SK-N-SH (cell line): ENCODE data around the gene LPIN1. TPM values are rescaled to one million over a fixed set of nuclear protein-coding genes. Genes with fewer than 3 reads are reported as not detected.

Experiments
- CTCF ChIA-PET: fragments of 300-600, 350-600 bp; formaldehyde crosslinking; extraction: SDS; loops from one replicate; lab custom pipeline; 2021; lab: Yijun Ruan, JAX
- POLR2A ChIA-PET: fragments of 350-600 bp; sonication (Branson Sonifier 250); formaldehyde crosslinking; extraction: SDS; loops from one replicate; lab custom pipeline; 2020; ENCODE audit warnings: antibody characterized with exemption, inconsistent platforms; lab: Yijun Ruan, JAX
- DNase-seq: peaks from one replicate; pipeline ENCODE4 v3.0.0; 2012
- H2AFZ ChIP-seq: fragments of 200-600 bp; sonication (generic); 2 replicates; pipeline ENCODE4 v1.8.1; 2016; ENCODE audit warnings: antibody characterized with exemption, mild to moderate bottlenecking, low read depth
- H3F3A ChIP-seq: fragments of 200-600 bp; sonication (generic); replicated peaks from 2 replicates; pipeline ENCODE3; 2016; ENCODE audit warnings: antibody characterized with exemption, mild to moderate bottlenecking; ENCODE audit not compliant: insufficient read depth
- H3K27ac ChIP-seq, 2 experiments: fragments of 200-500 bp in 1 of 2; fragments of 200-600 bp in 1 of 2; sonication (Bioruptor generic) in 1 of 2; sonication (generic), shearing (Covaris generic) in 1 of 2; 2 replicates each; pipeline versions ENCODE4 v1.5.1 to v1.6.1; 2014 to 2016; ENCODE audit warnings: low read depth in 2 of 2, inconsistent platforms in 1 of 2, low read length in 1 of 2, mild to moderate bottlenecking in 1 of 2, mixed read lengths in 1 of 2
- H3K27me3 ChIP-seq: fragments of 200-600 bp; sonication (generic), shearing (Covaris generic); 2 replicates; pipeline ENCODE4 v1.6.1; 2016; ENCODE audit warnings: mixed run types; ENCODE audit not compliant: insufficient read depth
- H3K36me3 ChIP-seq, 2 experiments: fragments of 200-500 bp in 1 of 2; fragments of 200-600 bp in 1 of 2; sonication (Bioruptor generic) in 1 of 2; sonication (generic) in 1 of 2; replicated peaks in 1 of 2; 2 replicates each; pipeline versions ENCODE3 to v1.5.1; 2014 to 2016; ENCODE audit warnings: low read length in 1 of 2, mild to moderate bottlenecking in 1 of 2; ENCODE audit not compliant: insufficient read depth in 2 of 2, control insufficient read depth in 1 of 2
- H3K4me1 ChIP-seq, 2 experiments: fragments of 200-500 bp in 1 of 2; fragments of 200-600 bp in 1 of 2; sonication (Bioruptor generic) in 1 of 2; sonication (generic), shearing (Covaris generic) in 1 of 2; 2 replicates each; pipeline versions ENCODE4 v1.5.1 to v1.6.1; 2014 to 2016; ENCODE audit warnings: low read depth in 1 of 2, low read length in 1 of 2, mixed run types in 1 of 2; ENCODE audit not compliant: insufficient read depth in 2 of 2, control insufficient read depth in 1 of 2
- H3K4me2 ChIP-seq: fragments of 200-600 bp; sonication (generic), shearing (Covaris generic); 2 replicates; pipeline ENCODE4 v1.6.1; 2017; ENCODE audit warnings: mixed run types
- H3K4me3 ChIP-seq, 2 experiments: fragments of 200-500 bp in 1 of 2; fragments of 200-600 bp in 1 of 2; sonication (Bioruptor generic) in 1 of 2; sonication (generic), shearing (Covaris generic) in 1 of 2; 2 replicates each; pipeline versions ENCODE4 v1.5.1 to v1.8.1; 2014 to 2016; ENCODE audit warnings: low read depth in 2 of 2, inconsistent platforms in 1 of 2, low read length in 1 of 2, mild to moderate bottlenecking in 1 of 2, mixed read lengths in 1 of 2, moderate library complexity in 1 of 2
- H3K79me2 ChIP-seq: fragments of 200-600 bp; sonication (generic); 2 replicates; pipeline ENCODE4 v1.8.1; 2017; ENCODE audit warnings: mild to moderate bottlenecking; ENCODE audit not compliant: insufficient read depth
- H3K9ac ChIP-seq: fragments of 200-600 bp; sonication (generic); 2 replicates; pipeline ENCODE4 v1.6.1; 2017; ENCODE audit warnings: mixed run types
- H3K9me2 ChIP-seq: fragments of 200-600 bp; sonication (generic); 2 replicates; pipeline ENCODE4 v1.6.1; 2017; ENCODE audit warnings: mixed run types
- H3K9me3 ChIP-seq: fragments of 200-600 bp; sonication (generic); 2 replicates; pipeline ENCODE4 v1.6.1; 2017; ENCODE audit warnings: mixed run types, mild to moderate bottlenecking, moderate library complexity
- H4K20me1 ChIP-seq: fragments of 200-600 bp; sonication (generic); 2 replicates; pipeline ENCODE4 v1.6.1; 2017; ENCODE audit warnings: mild to moderate bottlenecking, mixed run types; ENCODE audit not compliant: insufficient read depth
- CHD2 ChIP-seq: fragments of 150-350 bp; IDR thresholded peaks from 2 replicates; pipeline ENCODE4 v1.6.1; 2018; ENCODE audit warnings: low read length; ENCODE audit not compliant: partially characterized antibody
- EZH2phosphoT487 ChIP-seq: fragments of 200-600 bp; sonication (generic); IDR thresholded peaks from 2 replicates; pipeline ENCODE4 v1.6.1; 2017; ENCODE audit warnings: low read depth, mixed run types, mild to moderate bottlenecking, antibody characterized with exemption, moderate library complexity, borderline replicate concordance
- FOSL2 ChIP-seq: IDR thresholded peaks from 2 replicates; pipeline ENCODE4 v1.4.0; 2012; ENCODE audit warnings: low read depth, mild to moderate bottlenecking, moderate library complexity, borderline replicate concordance
- GATA2 ChIP-seq: sonication (generic); formaldehyde crosslinking; IDR thresholded peaks from 2 replicates; pipeline ENCODE4 v1.5.0; 2020; ENCODE audit warnings: mild to moderate bottlenecking, missing genetic modification reagents
- IRF3 ChIP-seq: fragments of 150-350 bp; IDR thresholded peaks from 2 replicates; pipeline ENCODE4 v1.6.1; 2016; ENCODE audit warnings: mild to moderate bottlenecking, low read depth, low read length
- MEF2A ChIP-seq: IDR thresholded peaks from 2 replicates; pipeline ENCODE4 v1.4.0; 2012; ENCODE audit warnings: low read depth, borderline replicate concordance
- MXI1 ChIP-seq: IDR thresholded peaks from 2 replicates; pipeline ENCODE4 v1.6.1; 2012; ENCODE audit warnings: mild to moderate bottlenecking, low read depth, low read length, improper control_type of control experiment
- NRF1 ChIP-seq: IDR thresholded peaks from 2 replicates; pipeline ENCODE4 v1.6.1; 2012; ENCODE audit warnings: low read depth, mild to moderate bottlenecking, low read length
- POLR2AphosphoS5 ChIP-seq: IDR thresholded peaks from 2 replicates; pipeline ENCODE4 v1.6.1; 2012; ENCODE audit warnings: low read depth, low read length
- RCOR1 ChIP-seq: fragments of 150-350 bp; IDR thresholded peaks from 2 replicates; pipeline ENCODE4 v1.6.1; 2017; ENCODE audit warnings: antibody characterized with exemption, low read length
- RFX5 ChIP-seq: IDR thresholded peaks from 2 replicates; pipeline ENCODE4 v1.6.1; 2012; ENCODE audit warnings: mild to moderate bottlenecking, improper control_type of control experiment, low read length
- SMC3 ChIP-seq: IDR thresholded peaks from 2 replicates; pipeline ENCODE4 v1.6.1; 2012; ENCODE audit warnings: low read depth, low read length, improper control_type of control experiment
- TAF1 ChIP-seq: IDR thresholded peaks from 2 replicates; pipeline ENCODE4 v1.6.1; 2012; ENCODE audit warnings: low read depth, mild to moderate bottlenecking, low read length, moderate library complexity, borderline replicate concordance
- USF1 ChIP-seq: IDR thresholded peaks from 2 replicates; pipeline ENCODE4 v1.4.0; 2012; ENCODE audit warnings: low read depth, borderline replicate concordance
- WGBS: methylation state at CpG from one replicate; pipeline ENCODE4 v1.1.6; 2017; ENCODE audit warnings: low lambda C conversion rate; 5-methylcytosine and 5-hydroxymethylcytosine counted together
- polyA plus RNA-seq, 3 experiments: library from polyadenylated mRNA; depleted of rRNA; stranded (reverse); fragments of >200 nt; gene quantifications; 2 replicates each; pipeline ENCODE4 v1.2.3, GENCODE V29; 2012
- TF ChIP-seq, protein P1 (sequence below): fragments of 200-600 bp; sonication (generic); IDR thresholded peaks from 2 replicates; pipeline ENCODE4 v1.6.1; 2017; ENCODE audit warnings: antibody characterized with exemption, mild to moderate bottlenecking, moderate library complexity
- TF ChIP-seq, protein P2 (sequence below): IDR thresholded peaks from 2 replicates; pipeline ENCODE4 v1.4.0; 2012; ENCODE audit warnings: low read depth, borderline replicate concordance
- TF ChIP-seq, protein P3 (sequence below): IDR thresholded peaks from 2 replicates; pipeline ENCODE4 v1.4.0; 2012; ENCODE audit warnings: low read depth
- TF ChIP-seq, protein P4 (sequence below): IDR thresholded peaks from 2 replicates; pipeline ENCODE4 v1.6.1; 2012; ENCODE audit warnings: mild to moderate bottlenecking, low read depth, low read length, moderate library complexity
- TF ChIP-seq, protein P5 (sequence below): fragments of 150-350 bp; IDR thresholded peaks from 2 replicates; pipeline ENCODE4 v1.6.1; 2017; ENCODE audit warnings: antibody characterized with exemption, low read length, low read depth, borderline replicate concordance

Gene LPIN1
- polyA plus RNA-seq, 1 of the 3 experiments (the other 2 are of a cell fraction) = 22.1 TPM

- ChIA-PET POLR2A (interaction anchor here (1.0 to 1.9 kb wide), 8 partner anchors 9 to 50 kb away, joined by 3 to 6 read pairs (median 4); no protein-coding TSS in a partner anchor), CTCF (interaction anchor here (0.8 to 32.6 kb wide), 12 partner anchors 10 to 54 kb away, joined by 3 to 873 read pairs (median 16); no protein-coding TSS in a partner anchor)
- no peaks in the 10 kb centered on the region for H3K9me3 ChIP-seq
- H2AFZ ChIP-seq = no peak overlapping the region
- H3F3A ChIP-seq = no peaks in the 10 kb centered on the region
- peaks cover 16% of the 10 kb centered on the region for H3K79me2 ChIP-seq
- peak overlapping the region in 1 of 2 experiments; percentile 81; a peak in 2 of 4 replicates for H3K27ac ChIP-seq
- H3K4me2 ChIP-seq = no peak overlapping the region
- H3K4me3 ChIP-seq = no peak overlapping the region
- peaks cover 25 to 44% of the 10 kb centered on the region in 2 experiments for H3K4me1 ChIP-seq
- peaks cover 8% of the 10 kb centered on the region for H4K20me1 ChIP-seq
- no peaks in the 10 kb centered on the region for H3K27me3 ChIP-seq
- no peaks in the 10 kb centered on the region for H3K9me2 ChIP-seq
- H3K9ac ChIP-seq = no peak overlapping the region
- TF ChIP-seq FOSL2 (no peak), CHD2 (no peak), POLR2AphosphoS5 (no peak), MEF2A (no peak), NRF1 (no peak), TAF1 (no peak), GATA2 (no peak), SMC3 (no peak), RCOR1 (no peak), MXI1 (no peak), RFX5 (no peak), IRF3 (no peak), EZH2phosphoT487 (no peak), USF1 (no peak)
- TF ChIP-seq, protein P1, sequence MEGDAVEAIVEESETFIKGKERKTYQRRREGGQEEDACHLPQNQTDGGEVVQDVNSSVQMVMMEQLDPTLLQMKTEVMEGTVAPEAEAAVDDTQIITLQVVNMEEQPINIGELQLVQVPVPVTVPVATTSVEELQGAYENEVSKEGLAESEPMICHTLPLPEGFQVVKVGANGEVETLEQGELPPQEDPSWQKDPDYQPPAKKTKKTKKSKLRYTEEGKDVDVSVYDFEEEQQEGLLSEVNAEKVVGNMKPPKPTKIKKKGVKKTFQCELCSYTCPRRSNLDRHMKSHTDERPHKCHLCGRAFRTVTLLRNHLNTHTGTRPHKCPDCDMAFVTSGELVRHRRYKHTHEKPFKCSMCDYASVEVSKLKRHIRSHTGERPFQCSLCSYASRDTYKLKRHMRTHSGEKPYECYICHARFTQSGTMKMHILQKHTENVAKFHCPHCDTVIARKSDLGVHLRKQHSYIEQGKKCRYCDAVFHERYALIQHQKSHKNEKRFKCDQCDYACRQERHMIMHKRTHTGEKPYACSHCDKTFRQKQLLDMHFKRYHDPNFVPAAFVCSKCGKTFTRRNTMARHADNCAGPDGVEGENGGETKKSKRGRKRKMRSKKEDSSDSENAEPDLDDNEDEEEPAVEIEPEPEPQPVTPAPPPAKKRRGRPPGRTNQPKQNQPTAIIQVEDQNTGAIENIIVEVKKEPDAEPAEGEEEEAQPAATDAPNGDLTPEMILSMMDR = no peak
- TF ChIP-seq, protein P2, sequence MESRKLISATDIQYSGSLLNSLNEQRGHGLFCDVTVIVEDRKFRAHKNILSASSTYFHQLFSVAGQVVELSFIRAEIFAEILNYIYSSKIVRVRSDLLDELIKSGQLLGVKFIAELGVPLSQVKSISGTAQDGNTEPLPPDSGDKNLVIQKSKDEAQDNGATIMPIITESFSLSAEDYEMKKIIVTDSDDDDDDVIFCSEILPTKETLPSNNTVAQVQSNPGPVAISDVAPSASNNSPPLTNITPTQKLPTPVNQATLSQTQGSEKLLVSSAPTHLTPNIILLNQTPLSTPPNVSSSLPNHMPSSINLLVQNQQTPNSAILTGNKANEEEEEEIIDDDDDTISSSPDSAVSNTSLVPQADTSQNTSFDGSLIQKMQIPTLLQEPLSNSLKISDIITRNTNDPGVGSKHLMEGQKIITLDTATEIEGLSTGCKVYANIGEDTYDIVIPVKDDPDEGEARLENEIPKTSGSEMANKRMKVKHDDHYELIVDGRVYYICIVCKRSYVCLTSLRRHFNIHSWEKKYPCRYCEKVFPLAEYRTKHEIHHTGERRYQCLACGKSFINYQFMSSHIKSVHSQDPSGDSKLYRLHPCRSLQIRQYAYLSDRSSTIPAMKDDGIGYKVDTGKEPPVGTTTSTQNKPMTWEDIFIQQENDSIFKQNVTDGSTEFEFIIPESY = no peak
- TF ChIP-seq, protein P3, sequence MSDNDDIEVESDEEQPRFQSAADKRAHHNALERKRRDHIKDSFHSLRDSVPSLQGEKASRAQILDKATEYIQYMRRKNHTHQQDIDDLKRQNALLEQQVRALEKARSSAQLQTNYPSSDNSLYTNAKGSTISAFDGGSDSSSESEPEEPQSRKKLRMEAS = no peak
- TF ChIP-seq, protein P4, sequence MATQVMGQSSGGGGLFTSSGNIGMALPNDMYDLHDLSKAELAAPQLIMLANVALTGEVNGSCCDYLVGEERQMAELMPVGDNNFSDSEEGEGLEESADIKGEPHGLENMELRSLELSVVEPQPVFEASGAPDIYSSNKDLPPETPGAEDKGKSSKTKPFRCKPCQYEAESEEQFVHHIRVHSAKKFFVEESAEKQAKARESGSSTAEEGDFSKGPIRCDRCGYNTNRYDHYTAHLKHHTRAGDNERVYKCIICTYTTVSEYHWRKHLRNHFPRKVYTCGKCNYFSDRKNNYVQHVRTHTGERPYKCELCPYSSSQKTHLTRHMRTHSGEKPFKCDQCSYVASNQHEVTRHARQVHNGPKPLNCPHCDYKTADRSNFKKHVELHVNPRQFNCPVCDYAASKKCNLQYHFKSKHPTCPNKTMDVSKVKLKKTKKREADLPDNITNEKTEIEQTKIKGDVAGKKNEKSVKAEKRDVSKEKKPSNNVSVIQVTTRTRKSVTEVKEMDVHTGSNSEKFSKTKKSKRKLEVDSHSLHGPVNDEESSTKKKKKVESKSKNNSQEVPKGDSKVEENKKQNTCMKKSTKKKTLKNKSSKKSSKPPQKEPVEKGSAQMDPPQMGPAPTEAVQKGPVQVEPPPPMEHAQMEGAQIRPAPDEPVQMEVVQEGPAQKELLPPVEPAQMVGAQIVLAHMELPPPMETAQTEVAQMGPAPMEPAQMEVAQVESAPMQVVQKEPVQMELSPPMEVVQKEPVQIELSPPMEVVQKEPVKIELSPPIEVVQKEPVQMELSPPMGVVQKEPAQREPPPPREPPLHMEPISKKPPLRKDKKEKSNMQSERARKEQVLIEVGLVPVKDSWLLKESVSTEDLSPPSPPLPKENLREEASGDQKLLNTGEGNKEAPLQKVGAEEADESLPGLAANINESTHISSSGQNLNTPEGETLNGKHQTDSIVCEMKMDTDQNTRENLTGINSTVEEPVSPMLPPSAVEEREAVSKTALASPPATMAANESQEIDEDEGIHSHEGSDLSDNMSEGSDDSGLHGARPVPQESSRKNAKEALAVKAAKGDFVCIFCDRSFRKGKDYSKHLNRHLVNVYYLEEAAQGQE = no peak
- TF ChIP-seq, protein P5, sequence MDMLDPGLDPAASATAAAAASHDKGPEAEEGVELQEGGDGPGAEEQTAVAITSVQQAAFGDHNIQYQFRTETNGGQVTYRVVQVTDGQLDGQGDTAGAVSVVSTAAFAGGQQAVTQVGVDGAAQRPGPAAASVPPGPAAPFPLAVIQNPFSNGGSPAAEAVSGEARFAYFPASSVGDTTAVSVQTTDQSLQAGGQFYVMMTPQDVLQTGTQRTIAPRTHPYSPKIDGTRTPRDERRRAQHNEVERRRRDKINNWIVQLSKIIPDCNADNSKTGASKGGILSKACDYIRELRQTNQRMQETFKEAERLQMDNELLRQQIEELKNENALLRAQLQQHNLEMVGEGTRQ = no peak
- no peaks in the 10 kb centered on the region for H3K36me3 ChIP-seq
- no peak for DNase-seq
- WGBS = 83% methylated on average over 7 of the region's 7 CpGs
These were observed 3.1 kb upstream of the LPIN1 start for GRCh38 chr2:11743366-11743765.
